Peyer's patch (tissue), 4 donors: Measurements from ENCODE around the gene ACAD11.

ENCODE experiments used
- POLR2A ChIP-seq, 2 donors: fragments of 450-650 bp; IDR thresholded peaks; one replicate each; pipeline ENCODE4 v1.5.1; 2017; ENCODE audit warnings: antibody characterized with exemption in 2 of 2, mild to moderate bottlenecking in 2 of 2, moderate library complexity in 2 of 2
- TF ChIP-seq, protein P1 (sequence below), 6 experiments: fragments of 450-650 bp in 4 of 6; fragments of 200-600 bp in 2 of 6; sonication (generic) in 1 of 6; IDR thresholded peaks; one replicate each; pipeline ENCODE4 v1.5.1; 2017 to 2019; ENCODE audit warnings: antibody characterized with exemption in 6 of 6, mild to moderate bottlenecking in 3 of 6, moderate library complexity in 1 of 6

DNA sequence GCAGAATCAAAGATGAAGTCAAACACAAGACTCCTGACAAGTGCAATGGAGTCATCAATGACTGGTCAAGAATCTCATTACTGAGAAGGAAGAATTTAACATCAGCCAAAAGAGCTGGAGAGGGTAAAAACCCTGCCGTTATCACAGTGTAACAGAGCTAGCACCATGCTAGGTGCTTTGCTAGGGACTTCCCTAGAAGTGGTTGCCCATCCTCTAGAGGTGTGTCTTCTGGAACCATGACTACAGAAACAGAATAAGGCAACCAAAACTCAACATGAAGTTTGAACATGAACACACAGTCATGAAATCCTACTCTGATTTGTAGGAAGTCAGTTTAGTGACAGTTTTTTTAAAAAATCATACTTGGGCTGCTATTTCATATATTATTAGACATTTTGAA lies 9.5 kb downstream of the ACAD11 start:
- TF ChIP-seq, protein P1, sequence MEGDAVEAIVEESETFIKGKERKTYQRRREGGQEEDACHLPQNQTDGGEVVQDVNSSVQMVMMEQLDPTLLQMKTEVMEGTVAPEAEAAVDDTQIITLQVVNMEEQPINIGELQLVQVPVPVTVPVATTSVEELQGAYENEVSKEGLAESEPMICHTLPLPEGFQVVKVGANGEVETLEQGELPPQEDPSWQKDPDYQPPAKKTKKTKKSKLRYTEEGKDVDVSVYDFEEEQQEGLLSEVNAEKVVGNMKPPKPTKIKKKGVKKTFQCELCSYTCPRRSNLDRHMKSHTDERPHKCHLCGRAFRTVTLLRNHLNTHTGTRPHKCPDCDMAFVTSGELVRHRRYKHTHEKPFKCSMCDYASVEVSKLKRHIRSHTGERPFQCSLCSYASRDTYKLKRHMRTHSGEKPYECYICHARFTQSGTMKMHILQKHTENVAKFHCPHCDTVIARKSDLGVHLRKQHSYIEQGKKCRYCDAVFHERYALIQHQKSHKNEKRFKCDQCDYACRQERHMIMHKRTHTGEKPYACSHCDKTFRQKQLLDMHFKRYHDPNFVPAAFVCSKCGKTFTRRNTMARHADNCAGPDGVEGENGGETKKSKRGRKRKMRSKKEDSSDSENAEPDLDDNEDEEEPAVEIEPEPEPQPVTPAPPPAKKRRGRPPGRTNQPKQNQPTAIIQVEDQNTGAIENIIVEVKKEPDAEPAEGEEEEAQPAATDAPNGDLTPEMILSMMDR (IDR thresholded peaks at IDR 0.05), result no peak
- no peak for TF ChIP-seq POLR2A (IDR thresholded peaks at IDR 0.05)
